SU-DHL-6 (cell line): ENCODE measurements around the gene MS4A6A.

Experiments
- CTCF ChIP-seq: fragments of 200-600 bp; sonication (generic); IDR thresholded peaks from one replicate; pipeline ENCODE4 v1.5.1; 2017; ENCODE audit warnings: antibody characterized with exemption, mild to moderate bottlenecking, low read length, moderate library complexity; ENCODE audit not compliant: insufficient read depth, poor library complexity, severe bottlenecking
- EZH2phosphoT487 ChIP-seq: fragments of 200-600 bp; sonication (generic), shearing (Covaris generic); conservative IDR thresholded peaks from 2 replicates; pipeline ENCODE4 v1.6.1; 2018; ENCODE audit warnings: mild to moderate bottlenecking, antibody characterized with exemption, low read length, moderate library complexity, mixed read lengths

- TF ChIP-seq CTCF: no peak
- TF ChIP-seq EZH2phosphoT487: no peak
These were observed 7.0 kb downstream of the MS4A6A start for GRCh38 chr11:60175860-60176275.
